Memory B cell (primary cell): ENCODE results near the gene BARD1.
A peak's percentile ranks its signal among the peaks of the same experiment; 100 is the strongest.
"Not testable (repeated sequence)": the region's sequence is repeated elsewhere in the genome, so short reads cannot be mapped to it uniquely, and the experiment has no call there.

Experiments used
- ATAC-seq: fragments of 150-1000 bp; cut with Tn5 transposase; 2 replicates; pipeline ENCODE4 v1.10.0; 2021; ENCODE audit warnings: low read depth, mild to moderate bottlenecking, moderate library complexity
- DNase-seq, 2 donors: peaks; one replicate each; pipeline ENCODE4 v3.0.0; 2022; ENCODE audit warnings: low spot score in 2 of 2
- H3K27ac Mint-ChIP-seq: one replicate; pipeline ENCODE4 v1.8.0; 2022; ENCODE audit warnings: mild to moderate bottlenecking, moderate library complexity, mixed read lengths
- H3K27me3 Mint-ChIP-seq: one replicate; pipeline ENCODE4 v1.8.0; 2022; ENCODE audit warnings: mixed read lengths
- H3K36me3 Mint-ChIP-seq: one replicate; pipeline ENCODE4 v1.8.0; 2022; ENCODE audit warnings: mild to moderate bottlenecking, mixed read lengths
- H3K4me1 Mint-ChIP-seq: one replicate; pipeline ENCODE4 v1.8.0; 2022; ENCODE audit warnings: mixed read lengths
- H3K4me3 Mint-ChIP-seq: one replicate; pipeline ENCODE4 v1.8.0; 2022; ENCODE audit warnings: mild to moderate bottlenecking, moderate library complexity, mixed read lengths
- H3K9me3 Mint-ChIP-seq: one replicate; pipeline ENCODE4 v1.8.0; 2022; ENCODE audit warnings: mixed read lengths

The BARD1 gene

GRCh38 chr2:214801068-214801467 lies 8.4 kb downstream of the BARD1 start:
- Mint-ChIP-seq H3K4me3 (no peak overlapping the region), H3K27me3 (no peaks in the 10 kb centered on the region), H3K36me3 (peaks cover 5% of the 10 kb centered on the region), H3K9me3 (no peaks in the 10 kb centered on the region), H3K4me1 (peaks cover 20% of the 10 kb centered on the region), H3K27ac (no peak overlapping the region)
- DNase-seq, result no peak
- ATAC-seq, result no peak

GRCh38 chr2:214800180-214800579 lies 9.3 kb downstream of the BARD1 start:
- no peaks in the 10 kb centered on the region for H3K9me3 Mint-ChIP-seq
- H3K27me3 Mint-ChIP-seq, result no peaks in the 10 kb centered on the region
- H3K36me3 Mint-ChIP-seq, result peaks cover 12% of the 10 kb centered on the region
- H3K4me1 Mint-ChIP-seq, result peaks cover 16% of the 10 kb centered on the region
- no peak for DNase-seq
- ATAC-seq, result no peak
- no peak overlapping the region for H3K27ac Mint-ChIP-seq
- no peak overlapping the region for H3K4me3 Mint-ChIP-seq

GRCh38 chr2:214796911-214797310 lies 12.6 kb downstream of the BARD1 start:
- Mint-ChIP-seq H3K27me3 (no peaks in the 10 kb centered on the region), H3K4me3 (no peak overlapping the region), H3K27ac (no peak overlapping the region), H3K4me1 (peaks cover 14% of the 10 kb centered on the region), H3K36me3 (peaks cover 19% of the 10 kb centered on the region), H3K9me3 (no peaks in the 10 kb centered on the region)
- DNase-seq, result no peak
- ATAC-seq, result no peak

- H3K9me3 Mint-ChIP-seq, DNase-seq, H3K4me1 Mint-ChIP-seq, ATAC-seq, H3K27me3 Mint-ChIP-seq, H3K4me3 Mint-ChIP-seq, H3K27ac Mint-ChIP-seq: not testable (repeated sequence)
- peaks cover 36% of the 10 kb centered on the region for H3K36me3 Mint-ChIP-seq
Measured at GRCh38 chr2:214783181-214783580, 26.3 kb downstream of the BARD1 start.

GRCh38 chr2:214782671-214783070 lies 26.8 kb downstream of the BARD1 start:
- no peaks in the 10 kb centered on the region for H3K4me1 Mint-ChIP-seq
- no peak overlapping the region for H3K4me3 Mint-ChIP-seq
- H3K36me3 Mint-ChIP-seq, result peaks cover 36% of the 10 kb centered on the region
- DNase-seq (no peak), ATAC-seq (no peak)
- H3K9me3 Mint-ChIP-seq, result peaks cover 6% of the 10 kb centered on the region
- H3K27me3 Mint-ChIP-seq, result no peaks in the 10 kb centered on the region
- H3K27ac Mint-ChIP-seq, result no peak overlapping the region

GRCh38 chr2:214781226-214781625 lies 28.3 kb downstream of the BARD1 start:
- Mint-ChIP-seq H3K36me3 (peaks cover 40% of the 10 kb centered on the region), H3K27ac (no peak overlapping the region), H3K27me3 (no peaks in the 10 kb centered on the region), H3K4me1 (no peaks in the 10 kb centered on the region), H3K4me3 (no peak overlapping the region), H3K9me3 (peaks cover 6% of the 10 kb centered on the region)
- ATAC-seq, result no peak
- no peak for DNase-seq

GRCh38 chr2:214775971-214776370 lies 33.5 kb downstream of the BARD1 start:
- H3K27ac Mint-ChIP-seq, result no peak overlapping the region
- no peak for ATAC-seq
- no peak overlapping the region for H3K4me3 Mint-ChIP-seq

GRCh38 chr2:214774108-214774507 lies 35.4 kb downstream of the BARD1 start:
- H3K4me3 Mint-ChIP-seq, result no peak overlapping the region
- no peaks in the 10 kb centered on the region for H3K27me3 Mint-ChIP-seq
- no peaks in the 10 kb centered on the region for H3K4me1 Mint-ChIP-seq
- H3K36me3 Mint-ChIP-seq, result peaks cover 18% of the 10 kb centered on the region
- ATAC-seq (no peak), DNase-seq (no peak)
- peaks cover 2% of the 10 kb centered on the region for H3K9me3 Mint-ChIP-seq
- no peak overlapping the region for H3K27ac Mint-ChIP-seq

More at GRCh38 chr2:214775971-214776370, 33.5 kb downstream of the BARD1 start:
- Mint-ChIP-seq H3K36me3 (peaks cover 25% of the 10 kb centered on the region), H3K27me3 (no peaks in the 10 kb centered on the region), H3K4me1 (no peaks in the 10 kb centered on the region), H3K9me3 (peaks cover 2% of the 10 kb centered on the region)
- no peak for DNase-seq

GRCh38 chr2:214772443-214773015 lies 37.0 kb downstream of the BARD1 start:
- Mint-ChIP-seq H3K27ac (no peak overlapping the region), H3K36me3 (peaks cover 23% of the 10 kb centered on the region), H3K9me3 (peaks cover 2% of the 10 kb centered on the region), H3K27me3 (no peaks in the 10 kb centered on the region), H3K4me1 (no peaks in the 10 kb centered on the region), H3K4me3 (no peak overlapping the region)
- no peak for DNase-seq
- ATAC-seq, result no peak

GRCh38 chr2:214765180-214765579 lies 44.3 kb downstream of the BARD1 start:
- H3K4me1 Mint-ChIP-seq, result no peaks in the 10 kb centered on the region
- H3K27me3 Mint-ChIP-seq, result no peaks in the 10 kb centered on the region
- no peak overlapping the region for H3K27ac Mint-ChIP-seq
- no peaks in the 10 kb centered on the region for H3K9me3 Mint-ChIP-seq
- ATAC-seq (no peak), DNase-seq (no peak)
- H3K4me3 Mint-ChIP-seq, result no peak overlapping the region
- H3K36me3 Mint-ChIP-seq, result peaks cover 33% of the 10 kb centered on the region

GRCh38 chr2:214753455-214753854 lies 56.0 kb downstream of the BARD1 start:
- Mint-ChIP-seq H3K27me3 (no peaks in the 10 kb centered on the region), H3K4me3 (no peak overlapping the region), H3K36me3 (peaks cover 36% of the 10 kb centered on the region), H3K9me3 (peaks cover 1% of the 10 kb centered on the region), H3K27ac (no peak overlapping the region), H3K4me1 (peaks cover 6% of the 10 kb centered on the region)
- ATAC-seq (no peak), DNase-seq (no peak)

GRCh38 chr2:214750529-214750928 lies 59.0 kb downstream of the BARD1 start:
- ATAC-seq, result no peak
- Mint-ChIP-seq H3K9me3 (no peaks in the 10 kb centered on the region), H3K36me3 (peaks cover 28% of the 10 kb centered on the region), H3K4me3 (no peak overlapping the region), H3K27me3 (no peaks in the 10 kb centered on the region), H3K4me1 (peaks cover 10% of the 10 kb centered on the region), H3K27ac (peak overlapping the region; percentile 2)
- DNase-seq, result no peak

GRCh38 chr2:214747992-214748391 lies 61.5 kb downstream of the BARD1 start:
- Mint-ChIP-seq H3K4me1 (peaks cover 10% of the 10 kb centered on the region), H3K36me3 (peaks cover 32% of the 10 kb centered on the region), H3K27ac (no peak overlapping the region), H3K9me3 (no peaks in the 10 kb centered on the region), H3K4me3 (no peak overlapping the region), H3K27me3 (no peaks in the 10 kb centered on the region)
- ATAC-seq (peak; percentile 41), DNase-seq (no peak)

GRCh38 chr2:214742119-214742518 lies 67.4 kb downstream of the BARD1 start:
- peaks cover 9% of the 10 kb centered on the region for H3K4me1 Mint-ChIP-seq
- ATAC-seq, result no peak
- H3K27ac Mint-ChIP-seq, result no peak overlapping the region
- H3K27me3 Mint-ChIP-seq, result no peaks in the 10 kb centered on the region
- peaks cover 29% of the 10 kb centered on the region for H3K36me3 Mint-ChIP-seq
- no peak overlapping the region for H3K4me3 Mint-ChIP-seq
- H3K9me3 Mint-ChIP-seq, result no peaks in the 10 kb centered on the region
- no peak for DNase-seq

- Mint-ChIP-seq H3K9me3 (no peaks in the 10 kb centered on the region), H3K36me3 (peaks cover 26% of the 10 kb centered on the region), H3K27ac (no peak overlapping the region), H3K27me3 (no peaks in the 10 kb centered on the region), H3K4me1 (peaks cover 6% of the 10 kb centered on the region), H3K4me3 (no peak overlapping the region)
- ATAC-seq (no peak), DNase-seq (no peak)
Measured at GRCh38 chr2:214740867-214741395, 68.6 kb downstream of the BARD1 start.
